HG03280 (cell line): Measurements from ENCODE around the gene CAB39L.

ENCODE experiments used
- ATAC-seq: cut with Tn5 transposase; IDR thresholded peaks from one replicate; pipeline ENCODE4 v1.9.1; 2021; ENCODE audit warnings: mild to moderate bottlenecking, moderate library complexity; ENCODE audit not compliant: unreplicated experiment

CAB39L gene

DNA sequence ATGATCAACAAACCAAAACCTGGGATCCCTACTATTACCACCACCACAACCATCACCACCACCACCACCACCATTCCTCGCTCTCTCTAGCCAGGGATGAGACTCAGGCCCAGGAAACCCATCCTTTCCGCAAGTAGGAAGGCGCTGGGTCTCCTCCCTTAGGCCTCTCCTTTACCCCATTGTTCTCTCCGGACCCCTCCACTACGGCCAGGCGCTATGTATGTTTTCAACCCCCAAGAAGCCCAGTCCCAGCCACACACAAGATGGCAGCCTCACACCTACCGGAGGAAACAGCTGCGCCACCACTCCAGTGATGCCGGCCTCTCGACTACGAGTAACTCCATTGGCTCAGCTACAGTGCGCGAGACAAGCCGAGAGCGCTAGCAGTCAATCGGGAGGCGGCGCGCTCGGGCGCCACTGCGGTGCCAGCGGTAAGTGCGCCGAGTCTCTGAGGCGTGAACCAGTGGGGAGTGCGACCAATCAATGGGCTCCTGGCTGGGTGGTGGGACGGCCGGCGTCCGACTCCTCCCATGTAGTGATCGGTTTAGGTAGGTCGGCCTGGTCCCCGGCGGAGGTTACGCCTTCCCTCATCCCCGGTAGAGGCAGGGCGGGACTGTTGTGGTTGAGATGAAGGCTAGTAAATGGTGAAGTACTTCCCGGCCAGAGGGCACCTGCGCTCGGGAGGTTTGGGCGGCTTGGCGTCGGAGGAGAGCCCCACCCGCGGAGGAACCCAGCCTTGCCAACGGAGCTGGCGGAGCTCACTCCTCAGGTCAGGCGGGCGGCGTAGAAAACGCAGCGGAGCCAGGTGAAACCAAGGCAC, at the start of gene CAB39L, which contains the start of gene SETDB2:
Gene CAB39L (minus strand): TSS at position 361 of the 820 bp plus-strand sequence. CDS start 61,154 bp downstream, outside the sequence.
Gene SETDB2 (plus strand): TSS at position 571 of the 820 bp plus-strand sequence. CDS start 7,620 bp downstream, outside the sequence.
- peak; percentile 93 for ATAC-seq

DNA sequence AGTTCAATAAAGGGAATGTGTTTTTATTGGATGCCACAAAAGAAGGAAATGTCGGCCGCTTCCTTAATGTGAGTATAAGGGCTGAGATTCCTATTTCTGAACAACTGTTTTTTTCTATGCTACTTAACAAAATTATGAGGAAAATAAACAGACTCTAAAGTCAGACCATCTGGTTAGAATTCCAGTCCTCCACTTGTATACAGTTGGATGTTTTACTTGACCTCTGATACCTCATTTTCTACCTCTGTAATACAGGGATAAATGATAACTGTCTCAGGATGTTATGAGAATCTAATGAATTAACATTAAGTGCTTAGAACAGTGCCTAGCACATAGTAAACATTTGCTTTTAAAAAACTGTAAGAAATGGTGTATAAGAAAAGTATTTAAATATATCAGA, 44.7 kb upstream of the CAB39L start:
- no peak for ATAC-seq

DNA sequence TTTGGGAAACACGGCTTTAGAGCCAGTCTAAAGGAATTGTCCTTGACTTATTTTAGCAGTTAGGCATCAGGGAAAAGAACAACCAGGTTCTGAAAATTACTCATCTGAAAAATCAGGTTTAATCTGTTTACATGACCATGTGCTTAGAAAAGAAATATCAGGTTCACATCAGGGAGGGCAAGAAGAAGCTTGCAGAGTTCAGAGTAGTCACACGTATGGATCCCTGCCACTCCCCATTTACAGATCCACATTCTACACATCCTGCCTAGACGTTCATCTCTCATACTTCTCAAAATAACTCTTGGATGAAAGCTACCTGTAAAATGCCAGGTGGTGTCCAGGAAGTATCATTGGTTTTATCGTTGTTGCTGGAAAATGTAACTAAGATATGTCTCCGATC, 37.9 kb upstream of the CAB39L start:
- ATAC-seq, result no peak

DNA sequence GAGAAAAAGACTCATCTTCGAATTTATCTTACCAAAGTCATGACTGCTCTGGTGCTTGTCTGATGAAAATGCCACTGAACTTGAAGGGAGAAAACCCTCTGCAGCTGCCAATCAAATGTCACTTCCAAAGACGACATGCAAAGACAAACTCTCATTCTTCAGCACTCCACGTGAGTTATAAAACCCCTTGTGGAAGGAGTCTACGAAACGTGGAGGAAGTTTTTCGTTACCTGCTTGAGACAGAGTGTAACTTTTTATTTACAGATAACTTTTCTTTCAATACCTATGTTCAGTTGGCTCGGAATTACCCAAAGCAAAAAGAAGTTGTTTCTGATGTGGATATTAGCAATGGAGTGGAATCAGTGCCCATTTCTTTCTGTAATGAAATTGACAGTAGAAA, 32.7 kb upstream of the CAB39L start:
- no peak for ATAC-seq

DNA sequence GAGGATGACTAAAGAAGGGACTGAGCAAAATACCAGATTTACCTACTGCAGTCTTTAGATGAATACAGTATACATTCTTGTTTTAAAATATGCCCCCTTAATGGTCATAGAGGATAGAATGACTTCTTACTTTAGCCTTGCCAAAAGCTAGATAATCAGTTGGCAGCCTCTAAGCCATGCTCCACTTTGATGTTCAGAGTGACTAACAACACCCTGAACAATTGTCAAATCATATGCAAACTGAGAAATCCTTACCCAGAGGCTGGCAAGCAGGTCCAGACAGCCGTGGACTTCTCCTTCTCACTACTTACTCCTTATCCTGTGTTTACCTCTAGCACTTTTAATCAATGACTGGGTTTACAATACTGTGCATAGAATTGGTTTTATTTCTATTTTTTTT, 28.3 kb upstream of the CAB39L start:
- no peak for ATAC-seq

DNA sequence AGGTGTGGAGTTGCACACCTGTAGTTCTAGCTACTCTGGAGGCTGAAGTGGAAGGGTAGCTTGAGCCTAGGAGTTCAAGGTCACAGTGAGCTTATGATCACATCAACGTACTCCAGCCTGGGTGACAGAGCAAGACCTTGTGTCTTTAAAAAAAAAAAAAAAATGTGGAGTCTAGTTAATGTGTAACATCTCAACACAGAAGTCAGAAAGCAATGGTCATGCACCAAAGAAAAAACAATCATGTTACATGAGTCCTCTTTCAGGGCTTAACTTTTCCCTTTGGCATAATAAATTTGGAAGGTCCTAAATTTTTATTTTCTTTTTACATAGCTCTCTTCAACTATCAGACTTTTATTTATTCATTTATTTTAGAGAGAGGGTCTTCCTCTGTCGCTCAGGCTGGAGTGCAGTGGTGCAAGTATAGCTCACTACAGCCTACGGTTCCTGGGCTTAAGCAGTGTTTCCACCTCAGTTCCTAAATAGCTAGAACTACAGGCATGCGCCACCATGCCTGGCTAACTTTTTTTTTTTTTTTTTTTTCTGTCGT, 22.5 kb upstream of the CAB39L start:
- ATAC-seq, result no peak

DNA sequence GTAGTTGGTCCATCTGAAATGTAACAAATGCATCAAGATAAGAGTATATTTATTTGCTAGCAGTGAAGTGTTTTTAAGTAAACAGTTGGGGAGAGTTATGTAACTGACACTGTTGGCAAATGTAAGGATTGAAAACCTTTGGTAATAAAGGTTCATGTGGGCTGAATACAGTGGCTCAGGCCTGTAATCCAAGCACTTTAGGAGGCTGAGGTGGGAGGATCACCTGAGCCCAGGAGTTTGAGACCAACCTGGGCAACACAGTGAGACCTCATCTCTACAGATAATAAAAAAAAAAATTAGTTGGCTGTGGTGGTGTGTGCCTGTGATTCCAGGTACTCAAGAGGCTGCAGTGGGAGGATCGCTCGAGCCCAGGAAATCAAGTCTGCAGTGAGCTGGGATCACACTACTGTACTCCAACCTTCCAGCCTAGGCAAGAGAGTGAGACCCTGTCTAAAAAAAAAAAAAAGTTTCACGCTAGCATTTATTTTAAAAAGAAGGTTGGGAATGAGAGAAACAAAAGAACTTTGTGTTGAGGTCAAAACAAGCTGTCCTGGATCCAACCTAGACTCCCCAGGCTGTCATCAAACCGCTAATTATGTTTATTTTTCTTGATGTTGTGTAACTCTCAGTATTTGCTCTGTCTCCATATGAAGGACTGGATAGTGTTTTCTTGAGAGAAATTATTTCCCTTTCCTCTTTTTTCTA, 20.9 kb upstream of the CAB39L start:
- ATAC-seq, result no peak

DNA sequence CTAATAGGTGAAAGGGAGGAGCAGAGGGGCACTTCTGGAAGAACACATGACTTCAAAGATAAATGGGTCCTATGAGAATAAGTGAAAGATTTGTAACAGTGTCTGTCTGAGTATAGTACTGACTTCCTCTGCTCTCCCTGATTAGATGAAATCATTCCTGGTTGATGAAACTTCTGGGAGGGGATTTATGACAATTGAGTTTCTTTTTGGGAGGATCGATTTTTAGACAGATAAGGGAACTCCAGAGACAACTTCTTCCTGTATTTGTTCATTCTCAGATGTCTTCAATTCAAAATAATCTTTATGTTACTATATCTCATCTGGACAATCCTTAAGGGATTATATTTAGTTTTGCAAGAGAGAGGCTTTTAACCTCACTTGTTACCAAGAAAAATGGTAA, 20.2 kb upstream of the CAB39L start:
- ATAC-seq, result no peak

DNA sequence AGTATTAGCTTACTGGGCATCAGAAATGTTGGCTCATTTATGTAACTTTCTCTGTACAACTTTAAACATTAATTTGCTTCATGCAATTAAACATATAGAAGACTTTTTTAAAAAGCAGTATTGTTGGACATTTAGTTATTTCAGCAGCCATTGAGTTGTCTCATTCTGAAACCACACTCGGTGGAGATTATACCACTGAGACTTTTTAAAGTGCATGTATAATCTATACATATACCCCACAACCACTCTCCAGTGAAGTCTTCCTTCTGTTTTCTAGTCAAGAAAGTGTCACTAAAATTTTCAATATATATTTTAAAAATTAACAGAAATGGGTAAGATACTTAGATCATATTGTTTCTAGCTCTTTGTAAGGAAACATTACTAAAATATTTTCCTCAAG, 15.7 kb upstream of the CAB39L start:
- no peak for ATAC-seq

DNA sequence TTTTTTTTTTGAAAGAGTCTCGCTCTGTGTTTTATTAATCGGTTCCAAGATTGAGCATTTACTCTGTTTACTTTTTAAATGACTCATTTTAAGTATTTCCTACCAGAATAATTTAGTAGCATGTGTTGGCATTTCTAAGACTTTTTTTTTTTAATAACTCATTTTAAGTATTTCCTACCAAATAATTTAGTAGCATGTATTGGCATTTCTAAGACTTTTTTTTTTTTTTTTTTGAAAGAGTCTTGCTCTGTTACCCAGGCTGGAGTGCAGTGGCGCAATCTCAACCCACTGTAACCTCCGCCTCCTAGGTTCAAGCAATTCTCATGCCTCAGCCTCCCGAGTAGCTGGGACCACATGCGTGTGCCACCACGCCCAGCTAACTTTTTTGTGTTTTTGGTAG, 13.4 kb upstream of the CAB39L start:
- ATAC-seq, result no peak

DNA sequence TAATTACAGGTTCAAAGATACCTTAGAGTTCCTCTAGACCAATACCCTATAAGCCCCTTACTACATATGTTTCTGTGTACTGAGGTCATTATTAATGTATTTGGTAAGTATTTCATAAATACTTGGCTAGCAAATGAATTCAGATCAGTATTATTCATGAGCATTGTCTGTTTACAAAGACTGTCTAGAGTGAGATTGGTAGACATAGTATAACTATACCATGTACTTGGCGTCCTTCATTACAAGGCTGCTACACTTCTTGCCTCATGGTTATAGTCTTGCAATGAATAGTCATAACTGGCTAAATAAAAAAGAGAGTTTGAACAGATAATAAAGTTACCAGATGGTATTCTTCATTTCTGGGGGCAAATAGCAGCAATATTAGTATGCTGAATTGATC, 12.3 kb upstream of the CAB39L start:
- ATAC-seq, result no peak

DNA sequence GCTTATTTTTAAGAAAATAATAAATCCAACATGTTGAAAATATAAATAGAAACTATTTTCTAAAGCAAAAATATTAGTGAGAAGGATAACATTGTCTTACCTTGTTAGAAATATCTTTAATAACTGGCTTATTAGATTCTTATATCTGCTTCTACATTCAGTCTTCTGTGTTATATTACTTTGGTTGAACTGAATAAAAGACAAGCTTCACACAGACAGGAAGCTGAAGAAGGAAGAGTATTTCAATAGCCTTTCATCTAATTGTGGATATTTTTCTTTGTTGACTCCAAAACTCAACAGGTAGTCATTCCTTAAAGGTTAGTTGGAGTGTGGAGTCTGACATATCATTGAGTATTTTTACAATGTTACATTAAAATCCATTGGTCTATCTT, 11.1 kb upstream of the CAB39L start:
- peak; percentile 43 for ATAC-seq

DNA sequence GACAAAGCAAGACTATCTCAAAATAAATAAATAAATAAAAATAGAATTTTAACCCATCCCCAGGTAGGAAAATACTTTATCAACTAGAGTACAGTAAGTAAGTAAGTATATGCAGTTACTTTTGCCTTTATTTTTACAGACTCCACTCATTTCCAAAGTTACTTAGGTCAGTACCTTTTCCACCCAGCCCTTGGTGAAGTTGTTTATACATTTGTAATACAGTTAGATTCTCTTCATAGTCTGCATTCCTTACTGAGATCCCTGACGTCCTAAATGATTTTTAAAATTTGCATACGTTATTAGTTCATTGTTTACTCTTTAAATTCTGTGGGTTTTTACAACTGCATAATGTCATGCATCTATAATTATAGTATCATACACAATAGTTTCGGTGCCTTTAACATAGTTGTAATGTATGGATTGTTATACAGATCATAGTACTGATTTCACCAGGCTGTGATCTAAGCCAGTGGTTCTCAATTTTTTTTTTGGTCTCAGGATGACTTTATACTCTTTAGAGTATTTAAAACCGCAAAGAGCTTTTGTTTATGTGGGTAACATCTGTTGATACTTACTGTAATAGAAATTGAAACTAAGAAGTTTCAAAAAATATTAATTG, 10.6 kb upstream of the CAB39L start:
- ATAC-seq, result peak; percentile 89

DNA sequence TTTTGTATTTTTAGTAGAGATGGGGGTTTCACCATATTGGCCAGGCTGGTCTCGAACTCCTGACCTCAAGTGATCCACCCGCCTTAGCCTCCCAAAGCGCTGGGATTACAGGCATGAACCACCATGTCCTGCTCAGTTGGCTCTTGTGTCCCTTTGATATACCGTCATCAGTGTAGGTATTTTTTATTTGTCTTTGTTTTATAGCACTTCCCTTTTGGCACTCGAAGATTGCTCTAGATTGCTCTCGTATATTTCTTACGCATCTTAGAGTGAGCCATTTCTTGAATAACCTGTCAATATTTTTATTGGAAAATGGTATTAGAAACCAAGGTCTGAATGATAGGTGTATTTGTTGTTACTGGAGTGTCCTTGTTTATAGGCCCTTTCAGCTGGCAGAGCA, 9.6 kb upstream of the CAB39L start:
- no peak for ATAC-seq

DNA sequence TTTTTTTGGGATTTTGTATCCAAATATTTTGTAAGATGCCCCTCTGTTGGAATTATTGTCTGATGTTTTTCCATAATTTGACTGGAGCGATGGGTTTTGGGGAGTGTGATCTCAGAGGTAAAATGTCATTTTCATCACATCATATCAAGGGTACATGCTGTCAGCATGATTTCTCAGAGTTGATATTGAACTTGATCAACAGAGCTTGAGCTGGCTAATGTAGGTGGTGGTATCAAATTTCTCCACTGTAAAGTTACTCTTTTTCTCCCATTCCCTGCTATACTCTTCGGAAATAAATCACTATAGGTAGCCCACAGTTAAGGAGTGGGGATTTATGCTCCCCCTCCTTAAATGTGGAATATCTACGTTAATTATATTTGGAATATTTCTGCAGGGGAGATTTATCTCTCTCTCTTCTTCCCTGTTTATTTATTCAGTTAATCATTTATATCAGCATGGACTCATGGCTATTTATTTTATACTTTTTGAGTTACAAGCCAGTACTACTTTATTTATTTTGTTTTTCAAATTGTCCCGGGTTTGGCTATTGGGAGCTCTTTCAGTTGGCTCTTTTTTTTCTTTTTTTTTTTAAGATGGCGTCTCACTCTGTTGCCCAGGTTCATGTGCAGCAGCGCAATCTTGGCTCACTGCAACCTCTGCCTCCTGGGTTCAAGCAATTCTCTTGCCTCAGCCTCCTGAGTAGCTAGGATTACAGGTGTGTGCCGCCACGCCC, 9.0 kb upstream of the CAB39L start:
- ATAC-seq, result no peak

DNA sequence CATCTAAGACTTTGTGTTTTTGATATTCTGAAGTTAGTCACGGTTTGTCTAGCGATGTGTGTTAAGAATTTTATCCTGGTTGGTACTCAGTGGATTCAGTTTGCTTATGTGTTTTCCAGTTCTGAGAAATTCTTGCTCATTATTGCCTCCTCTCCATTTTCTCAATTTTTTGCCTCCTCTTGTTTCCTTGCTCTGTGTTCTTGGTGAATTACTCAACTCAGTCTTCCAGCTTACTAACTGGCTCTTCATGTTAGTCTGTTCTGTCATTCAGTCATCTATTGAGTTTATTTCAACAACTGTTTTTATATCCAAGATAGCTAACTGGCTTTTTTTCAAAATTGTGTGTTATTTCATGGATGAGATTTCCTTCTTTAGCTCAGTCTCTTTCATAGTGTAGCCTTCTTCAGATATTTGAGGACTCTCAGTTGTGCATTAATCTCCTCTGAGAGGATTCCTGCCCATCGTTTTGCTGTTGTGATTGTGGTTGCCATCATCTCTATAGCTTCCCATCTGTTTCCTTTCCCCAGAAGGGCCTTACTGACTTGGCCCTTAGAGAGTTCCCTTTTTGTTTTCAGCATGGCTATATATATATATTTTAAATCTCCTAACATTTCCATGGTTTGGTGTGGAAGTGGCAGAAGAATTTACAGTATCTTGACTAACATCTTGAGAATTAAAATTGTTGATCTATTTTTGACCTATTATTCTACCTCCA, 6.4 kb upstream of the CAB39L start:
- ATAC-seq, result no peak

DNA sequence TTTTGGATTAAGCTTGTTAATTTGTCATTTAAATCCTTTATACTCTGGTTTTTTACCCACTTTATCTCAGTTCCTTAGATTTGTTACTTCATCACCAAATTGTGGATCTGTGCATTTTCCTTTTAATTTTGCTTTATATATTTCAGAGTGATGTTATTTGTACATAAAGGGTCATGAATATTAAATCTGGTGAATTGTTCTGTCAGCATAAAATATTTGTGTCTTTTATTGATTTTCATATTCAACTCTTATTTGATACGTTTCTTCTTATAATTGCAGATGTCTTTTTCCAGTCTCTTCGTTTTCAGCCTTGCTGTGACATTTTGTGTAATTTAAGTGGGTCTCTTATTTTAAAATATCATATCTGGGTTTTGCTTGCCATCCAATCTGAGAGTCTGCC, 4.9 kb upstream of the CAB39L start:
- ATAC-seq, result no peak

DNA sequence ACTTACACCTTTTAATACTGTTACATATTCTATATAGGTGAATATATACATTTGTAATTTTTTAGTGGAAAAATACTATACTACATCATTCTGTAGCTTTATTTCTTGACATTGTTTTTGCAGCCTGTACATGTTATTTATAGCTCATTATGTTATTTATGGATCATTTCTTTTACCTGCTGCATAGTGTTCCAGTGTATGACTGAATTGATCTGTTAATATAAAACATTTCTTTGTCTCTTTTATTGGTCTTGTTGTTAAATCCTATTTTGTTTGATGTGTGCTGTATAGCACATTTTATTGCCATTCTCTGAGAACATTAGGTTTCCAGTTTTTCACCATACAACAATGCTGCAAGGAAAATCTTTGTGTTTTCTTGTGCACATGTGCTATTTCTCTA, 2.6 kb upstream of the CAB39L start:
- ATAC-seq, result no peak

DNA sequence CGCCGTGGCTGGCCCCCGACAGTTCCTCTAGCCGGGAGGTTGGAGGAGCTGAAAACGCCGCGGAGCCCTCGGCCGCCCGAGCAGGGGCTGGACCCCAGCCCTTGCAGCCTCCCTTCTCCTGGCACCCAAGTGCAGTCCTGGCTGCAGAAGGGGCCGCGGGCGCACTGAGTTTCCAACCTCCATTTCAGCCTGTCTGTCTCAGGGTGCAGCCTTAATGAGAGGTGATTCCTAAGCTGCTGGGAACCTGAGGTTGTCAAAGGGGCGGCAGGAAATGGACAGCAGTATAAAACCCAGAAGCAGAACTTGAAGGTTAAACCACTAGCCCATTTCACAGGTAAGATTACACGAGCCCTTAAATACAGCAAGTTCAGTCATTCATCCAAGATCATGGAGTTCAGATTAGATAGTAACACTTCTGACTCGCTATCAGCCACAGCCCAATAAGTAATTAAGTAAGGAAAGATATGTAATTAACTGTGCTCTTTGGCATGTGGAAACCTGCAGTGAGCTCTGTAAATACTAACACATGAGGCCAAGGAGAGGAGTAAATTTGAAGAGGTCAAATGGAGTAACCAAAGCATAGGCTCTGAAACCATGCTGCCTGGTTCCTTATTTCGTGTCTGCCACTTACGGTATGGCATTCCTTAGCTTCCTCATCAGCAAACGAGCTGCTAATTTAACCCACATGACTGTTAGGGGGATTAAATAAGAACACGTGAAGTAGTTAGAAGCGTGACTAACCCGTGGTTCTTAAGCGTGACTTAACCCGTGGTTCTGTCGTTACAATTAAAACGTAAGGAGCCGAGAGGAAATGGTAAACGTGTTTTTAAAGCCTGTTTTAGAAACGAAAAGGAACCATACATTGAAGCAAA, 896 bp upstream of the CAB39L start:
- no peak for ATAC-seq
